A673 (cell line): ENCODE data around the gene TLCD3A. TPM values are rescaled to one million over a fixed set of nuclear protein-coding genes. Genes with fewer than 3 reads are reported as not detected.
"Not testable (repeated sequence)": the region's sequence is repeated elsewhere in the genome, so short reads cannot be mapped to it uniquely, and the experiment has no call there.

Experiments used
- BruUV-seq: library from RNA; stranded (reverse); fragments of 400-500 nt; replicated peaks from 2 replicates; lab custom pipeline; 2021; lab: Mats Ljungman, UMichigan
- CTCF ChIA-PET: fragments of 300-600 bp; sonication (Branson Sonifier 250); formaldehyde crosslinking; loops from one replicate; lab custom pipeline; 2022; ENCODE audit warnings: antibody characterized with exemption; lab: Charles Lee
- POLR2A ChIA-PET: fragments of 300-600 bp; sonication (Branson Sonifier 250); formaldehyde crosslinking; loops from one replicate; lab custom pipeline; 2022; ENCODE audit warnings: antibody characterized with exemption; ENCODE audit not compliant: low non-redundant PET; lab: Charles Lee
- DNase-seq: peaks from one replicate; pipeline ENCODE4 v3.0.0-alpha.2; 2015; ENCODE audit warnings: low spot score
- H3K27ac ChIP-seq: fragments of 200-600 bp; sonication (generic); 2 replicates; pipeline ENCODE4 v1.5.1; 2016; ENCODE audit warnings: mixed run types, low read depth, mild to moderate bottlenecking, mixed read lengths, antibody characterized with exemption, low read length; ENCODE audit not compliant: poor library complexity, severe bottlenecking
- H3K27me3 ChIP-seq: fragments of 200-600 bp; sonication (generic); replicated peaks from 2 replicates; pipeline ENCODE4 v1.6.1; 2017; ENCODE audit warnings: mixed run types, low read depth, mild to moderate bottlenecking, mixed read lengths, antibody characterized with exemption, low read length; ENCODE audit not compliant: insufficient read depth, poor library complexity
- H3K36me3 ChIP-seq: fragments of 200-600 bp; sonication (generic); 2 replicates; pipeline ENCODE4 v1.6.1; 2016; ENCODE audit warnings: mixed run types, mild to moderate bottlenecking, mixed read lengths, antibody characterized with exemption, low read length; ENCODE audit not compliant: insufficient read depth, poor library complexity, severe bottlenecking
- H3K4me1 ChIP-seq: fragments of 200-600 bp; sonication (generic); 2 replicates; pipeline ENCODE4 v1.6.1; 2017; ENCODE audit warnings: mixed run types, mild to moderate bottlenecking, mixed read lengths, antibody characterized with exemption, low read length; ENCODE audit not compliant: insufficient read depth, poor library complexity, severe bottlenecking
- H3K4me3 ChIP-seq: fragments of 200-600 bp; sonication (generic); 2 replicates; pipeline ENCODE4 v1.5.1; 2016; ENCODE audit warnings: low read depth, mixed run types, mild to moderate bottlenecking, mixed read lengths, low read length; ENCODE audit not compliant: poor library complexity, severe bottlenecking
- H3K9me3 ChIP-seq: fragments of 200-600 bp; sonication (generic); 2 replicates; pipeline ENCODE4 v1.6.1; 2016; ENCODE audit warnings: mixed run types, low read depth, mild to moderate bottlenecking, mixed read lengths, antibody characterized with exemption, low read length; ENCODE audit not compliant: poor library complexity, severe bottlenecking
- CTCF ChIP-seq: fragments of 300-800, 200-600 bp; sonication (generic); conservative IDR thresholded peaks from 2 replicates; pipeline ENCODE4 v1.5.1; 2017; ENCODE audit warnings: low read depth, mild to moderate bottlenecking, antibody characterized with exemption, low read length, moderate library complexity, mixed read lengths
- EZH2 ChIP-seq: fragments of 200-600 bp; sonication (generic); IDR thresholded peaks from 2 replicates; pipeline ENCODE4 v1.6.1; 2017; ENCODE audit warnings: borderline replicate concordance, low read depth, mild to moderate bottlenecking, mixed read lengths, antibody characterized with exemption, low read length; ENCODE audit not compliant: poor library complexity, severe bottlenecking
- intact Hi-C: fragments of 100-400 bp; cut with micrococcal nuclease; formaldehyde crosslinking; loops from one replicate; pipeline ENCODE4 v1.10.0; 2022; ENCODE audit not compliant: unreplicated experiment
- total RNA-seq: library from RNA; stranded (reverse); gene quantifications from 2 replicates; pipeline ENCODE4 v1.2.3, GENCODE V29; 2021

Gene TLCD3A
- total RNA-seq, 1 experiment from 2014 or later: 49.2 TPM

GRCh38 chr17:746783-747629, 14.6 kb downstream of the TLCD3A start:
- BruUV-seq: no TSS peak
- ChIA-PET CTCF (no interaction called here), POLR2A (no interaction called here)
- TF ChIP-seq EZH2 (no peak), CTCF (no peak)
- H3K36me3 ChIP-seq: peaks cover 65% of the 10 kb centered on the region
- H3K27me3 ChIP-seq: no peaks in the 10 kb centered on the region
- intact Hi-C loops: no loop called here
- H3K4me3 ChIP-seq: no peak overlapping the region
- no peak for DNase-seq
- H3K4me1 ChIP-seq: no peaks in the 10 kb centered on the region
- no peaks in the 10 kb centered on the region for H3K9me3 ChIP-seq
- no peak overlapping the region for H3K27ac ChIP-seq

- DNase-seq, H3K4me3 ChIP-seq, H3K27ac ChIP-seq, H3K9me3 ChIP-seq, intact Hi-C loops, CTCF ChIA-PET, BruUV-seq, H3K4me1 ChIP-seq, H3K27me3 ChIP-seq, POLR2A ChIA-PET: not testable (repeated sequence)
- peaks cover 49% of the 10 kb centered on the region for H3K36me3 ChIP-seq
Observed at GRCh38 chr17:748604-749003, 16.2 kb downstream of the TLCD3A start.

- CTCF ChIA-PET, intact Hi-C loops, BruUV-seq, H3K4me1 ChIP-seq, DNase-seq, H3K9me3 ChIP-seq, POLR2A ChIA-PET, H3K27ac ChIP-seq, H3K27me3 ChIP-seq, H3K4me3 ChIP-seq: not testable (repeated sequence)
- peaks cover 41% of the 10 kb centered on the region for H3K36me3 ChIP-seq
Observed at GRCh38 chr17:749359-749758, 17.0 kb downstream of the TLCD3A start.

GRCh38 chr17:750431-751037, 18.1 kb downstream of the TLCD3A start:
- Histone ChIP-seq H3K36me3 (peaks cover 29% of the 10 kb centered on the region), H3K4me3 (peak overlapping the region; percentile 80), H3K27ac (peak overlapping the region; percentile 96), H3K27me3 (no peaks in the 10 kb centered on the region), H3K4me1 (peaks cover 5% of the 10 kb centered on the region), H3K9me3 (no peaks in the 10 kb centered on the region)
- POLR2A ChIA-PET: no interaction called here
- CTCF ChIA-PET: interaction anchor here (1.1 kb wide), 1 partner anchor 230 kb away, joined by 3 read pairs; no protein-coding TSS in a partner anchor
- DNase-seq: peak; percentile 20
- no TSS peak for BruUV-seq
- TF ChIP-seq CTCF: no peak
- no peak for TF ChIP-seq EZH2
- intact Hi-C loops: no loop called here
